Erythroblast (primary cell): ENCODE data around the gene TAF7L.

Source experiments
- GATA1 ChIP-seq: IDR thresholded peaks from 2 replicates; pipeline ENCODE4 v1.6.1; 2011; ENCODE audit warnings: low read depth, mild to moderate bottlenecking, control low read depth, low read length, moderate library complexity
- POLR2A ChIP-seq: IDR thresholded peaks from 2 replicates; pipeline ENCODE4 v1.6.1; 2011; ENCODE audit warnings: mild to moderate bottlenecking, low read length

DNA sequence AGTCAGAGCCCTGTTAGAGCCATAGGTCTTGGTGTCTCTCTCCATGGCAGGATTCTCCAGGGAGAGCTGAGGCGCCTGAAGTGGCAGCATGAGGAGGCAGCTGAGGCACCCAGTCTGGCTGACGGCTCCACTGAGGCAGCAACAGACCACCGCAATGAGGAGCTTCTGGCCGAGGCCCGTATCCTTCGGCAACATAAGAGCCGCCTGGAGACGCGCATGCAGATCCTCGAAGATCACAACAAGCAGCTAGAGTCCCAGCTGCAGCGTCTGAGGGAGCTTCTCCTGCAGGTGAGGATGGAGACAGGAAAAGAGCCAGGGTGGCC, 32.9 kb downstream of the TAF7L start:
- TF ChIP-seq POLR2A: no peak
- no peak for TF ChIP-seq GATA1
